A549 (cell line): ENCODE measurements around the gene COPA. TPM values are rescaled to one million over a fixed set of nuclear protein-coding genes. Genes with fewer than 3 reads are reported as not detected.

Source experiments
- ATAC-seq, 2 experiments: fragments of 200-7000 bp in 1 of 2; fragments of >200 bp in 1 of 2; cut with Nextera tagmentation in 1 of 2; cut with Tn5 transposase in 1 of 2; 3 replicates each; pipeline versions ENCODE4 v1.8.0 to v1.9.1; 2018 to 2020; ENCODE audit warnings: mild to moderate bottlenecking in 1 of 2, moderate library complexity in 1 of 2
- CTCF ChIA-PET: fragments of 300-600 bp; sonication (Branson Sonifier 250); formaldehyde crosslinking; extraction: SDS; loops from one replicate; lab custom pipeline; 2021; ENCODE audit warnings: antibody characterized with exemption, inconsistent platforms; lab: Yijun Ruan, JAX
- POLR2A ChIA-PET: fragments of 350-600 bp; formaldehyde crosslinking; extraction: SDS; loops from one replicate; lab custom pipeline; 2021; ENCODE audit warnings: antibody characterized with exemption, inconsistent platforms; lab: Yijun Ruan, JAX
- DNase-seq, 2 experiments: peaks; one replicate each; pipeline versions ENCODE4 v3.0.0 to v3.0.0-alpha.2; 2011 to 2016; ENCODE audit warnings: low read depth in 1 of 2, low spot score in 1 of 2
- FAIRE-seq: peaks from 2 replicates; lab custom pipeline; 2011; peaks lifted over from hg19 to GRCh38; lab: Jason Lieb, UNC
- H3K27ac ChIP-seq, 2 experiments: fragments of >200 bp; sonication (Bioruptor Twin); formaldehyde crosslinking; 3 replicates each; pipeline ENCODE4 v1.5.1; 2016 to 2017
- H3K4me1 ChIP-seq: fragments of >200 bp; sonication (Bioruptor Twin); formaldehyde crosslinking; 3 replicates; pipeline ENCODE4 v1.6.1; 2016
- H3K4me2 ChIP-seq: fragments of >200 bp; sonication (Bioruptor Twin); formaldehyde crosslinking; 3 replicates; pipeline ENCODE4 v1.6.1; 2016
- H3K4me3 ChIP-seq: fragments of >200 bp; sonication (Bioruptor Twin); formaldehyde crosslinking; 3 replicates; pipeline ENCODE4 v1.5.1; 2016
- H3K9me3 ChIP-seq: fragments of >200 bp; sonication (Bioruptor Twin); formaldehyde crosslinking; 3 replicates; pipeline ENCODE4 v1.6.1; 2016
- BCL3 ChIP-seq: fragments of >200 bp; sonication (Bioruptor Twin); formaldehyde crosslinking; IDR thresholded peaks from 3 replicates; pipeline ENCODE4 v1.6.1; 2016
- CEBPB ChIP-seq, 2 experiments: fragments of >200 bp in 1 of 2; sonication (Bioruptor Twin) in 1 of 2; formaldehyde crosslinking in 1 of 2; IDR thresholded peaks; 2 replicates each; pipeline ENCODE4 v1.6.1; 2012 to 2016
- CHD2 ChIP-seq: fragments of 150-350 bp; IDR thresholded peaks from 2 replicates; pipeline ENCODE4 v1.6.1; 2014; ENCODE audit warnings: low read length; ENCODE audit not compliant: partially characterized antibody
- EHF ChIP-seq: fragments of 250-450 bp; sonication (Bioruptor Pico); IDR thresholded peaks from 2 replicates; pipeline ENCODE4 v1.5.0; 2020; ENCODE audit warnings: mild to moderate bottlenecking
- EHMT2 ChIP-seq: fragments of 200-600 bp; sonication (generic); IDR thresholded peaks from 2 replicates; pipeline ENCODE4 v1.6.1; 2016; ENCODE audit warnings: antibody characterized with exemption, low read depth, mild to moderate bottlenecking, moderate library complexity
- FOSL2 ChIP-seq, 2 experiments: fragments of 450-650 bp in 1 of 2; fragments of >200 bp in 1 of 2; sonication (Bioruptor Twin) in 1 of 2; formaldehyde crosslinking; IDR thresholded peaks; 2 replicates each; pipeline versions ENCODE4 v1.5.0 to v1.6.1; 2016 to 2020; ENCODE audit warnings: mild to moderate bottlenecking in 1 of 2, moderate library complexity in 1 of 2
- HOXB13 ChIP-seq: fragments of 250-450 bp; sonication (Bioruptor Pico); IDR thresholded peaks from 2 replicates; pipeline ENCODE4 v1.5.0; 2020; ENCODE audit warnings: low read depth, mild to moderate bottlenecking, moderate library complexity
- HOXB5 ChIP-seq: fragments of 250-450 bp; sonication (Bioruptor Pico); IDR thresholded peaks from 2 replicates; pipeline ENCODE4 v1.5.0; 2020; ENCODE audit warnings: mild to moderate bottlenecking, moderate library complexity
- JUN ChIP-seq, 2 experiments: fragments of >200 bp; sonication (Bioruptor Twin); formaldehyde crosslinking; IDR thresholded peaks; 2 replicates in 1 of 2; 3 replicates in 1 of 2; pipeline ENCODE4 v1.6.1; 2016 to 2017
- KDM1A ChIP-seq: fragments of 200-600 bp; sonication (generic); IDR thresholded peaks from 2 replicates; pipeline ENCODE4 v1.6.1; 2016; ENCODE audit warnings: low read depth, mild to moderate bottlenecking
- KDM5A ChIP-seq: fragments of 200-600 bp; sonication (generic); IDR thresholded peaks from 2 replicates; pipeline ENCODE4 v1.6.1; 2016; ENCODE audit warnings: antibody characterized with exemption, mild to moderate bottlenecking
- MAZ ChIP-seq: fragments of 150-350 bp; IDR thresholded peaks from 2 replicates; pipeline ENCODE4 v1.6.1; 2014; ENCODE audit warnings: antibody characterized with exemption, low read depth, low read length, borderline replicate concordance
- MYC ChIP-seq: IDR thresholded peaks from 2 replicates; pipeline ENCODE4 v1.6.1; 2012; ENCODE audit warnings: mild to moderate bottlenecking, inconsistent platforms, low read length, improper control_type of control experiment, borderline replicate concordance
- NPAS2 ChIP-seq: fragments of 250-450 bp; sonication (Bioruptor Pico); IDR thresholded peaks from 2 replicates; pipeline ENCODE4 v1.8.0; 2022; ENCODE audit warnings: mild to moderate bottlenecking, moderate library complexity, borderline replicate concordance
- POLR2A ChIP-seq: IDR thresholded peaks from 2 replicates; pipeline ENCODE4 v1.6.1; 2012; ENCODE audit warnings: mild to moderate bottlenecking, low read length
- RARB ChIP-seq: fragments of 250-450 bp; sonication (Bioruptor Pico); IDR thresholded peaks from 2 replicates; pipeline ENCODE4 v1.8.0; 2021; ENCODE audit warnings: mild to moderate bottlenecking, moderate library complexity
- REST ChIP-seq: fragments of 200-600 bp; sonication (generic); IDR thresholded peaks from 2 replicates; pipeline ENCODE4 v1.6.1; 2016; ENCODE audit warnings: antibody characterized with exemption, mild to moderate bottlenecking, moderate library complexity
- RFX5 ChIP-seq: fragments of 450-650 bp; IDR thresholded peaks from 2 replicates; pipeline ENCODE4 v1.7.1; 2014; ENCODE audit warnings: antibody characterized with exemption, mild to moderate bottlenecking, moderate library complexity
- RNF2 ChIP-seq: fragments of 200-600 bp; sonication (generic); IDR thresholded peaks from 2 replicates; pipeline ENCODE4 v1.6.1; 2016; ENCODE audit warnings: low read depth, mild to moderate bottlenecking, antibody characterized with exemption, moderate library complexity, borderline replicate concordance
- SREBF2 ChIP-seq: fragments of 450-650 bp; IDR thresholded peaks from 2 replicates; pipeline ENCODE4 v1.6.1; 2014; ENCODE audit warnings: mild to moderate bottlenecking, moderate library complexity
- TFCP2L1 ChIP-seq: fragments of 250-450 bp; sonication (Bioruptor Pico); IDR thresholded peaks from 2 replicates; pipeline ENCODE4 v1.5.0; 2021; ENCODE audit warnings: mild to moderate bottlenecking
- ZNF302 ChIP-seq: fragments of 250-450 bp; sonication (Bioruptor Pico); IDR thresholded peaks from 2 replicates; pipeline ENCODE4 v1.9.0; 2021; ENCODE audit warnings: inconsistent platforms, mild to moderate bottlenecking, moderate library complexity
- ZSCAN20 ChIP-seq: fragments of 250-450 bp; sonication (Bioruptor Pico); IDR thresholded peaks from 2 replicates; pipeline ENCODE4 v1.8.0; 2022; ENCODE audit warnings: mild to moderate bottlenecking, moderate library complexity
- polyA plus RNA-seq, 4 experiments: library from polyadenylated mRNA; depleted of rRNA in 3 of 4; stranded (reverse); fragments of >200 nt; fragmentation: RNase III in 1 of 4; extraction: RNeasy Plus Mini Kit Qiagen cat#74134 plus additional on column Dnase treatment in 1 of 4; gene quantifications; 2 replicates in 3 of 4; 3 replicates in 1 of 4; pipeline ENCODE4 v1.2.3, GENCODE V29; 2011 to 2017
- TF ChIP-seq, protein P1 (sequence below): fragments of 150-350 bp; IDR thresholded peaks from 2 replicates; pipeline ENCODE4 v1.6.1; 2014; ENCODE audit warnings: low read depth, mild to moderate bottlenecking, low read length
- TF ChIP-seq, protein P2 (sequence below): IDR thresholded peaks from 2 replicates; pipeline ENCODE4 v1.6.1; 2012; ENCODE audit warnings: low read depth, borderline replicate concordance
- TF ChIP-seq, protein P3 (sequence below): fragments of >200 bp; sonication (Bioruptor Twin); formaldehyde crosslinking; IDR thresholded peaks from 3 replicates; pipeline ENCODE4 v1.5.1; 2016

Gene COPA
- polyA plus RNA-seq, 2 of the 4 experiments (the other 2 are of a cell fraction), result 83.5 to 149 TPM

GRCh38 chr1:160309571-160309970, 33.5 kb downstream of the COPA start (continued):
- TF ChIP-seq REST (no peak), FOSL2 (IDR thresholded peaks at IDR 0.05) (no peak), FOSL2 (CRISPR knock-in tag; IDR thresholded peaks at IDR 0.05) (no peak), RFX5 (no peak), MYC (no peak), JUN (IDR thresholded peaks at IDR 0.05) (no peak), KDM5A (no peak), HOXB13 (CRISPR knock-in tag) (no peak), MAZ (no peak), POLR2A (no peak), CHD2 (no peak), BCL3 (no peak), HOXB5 (no peak)
- TF ChIP-seq, protein P1, sequence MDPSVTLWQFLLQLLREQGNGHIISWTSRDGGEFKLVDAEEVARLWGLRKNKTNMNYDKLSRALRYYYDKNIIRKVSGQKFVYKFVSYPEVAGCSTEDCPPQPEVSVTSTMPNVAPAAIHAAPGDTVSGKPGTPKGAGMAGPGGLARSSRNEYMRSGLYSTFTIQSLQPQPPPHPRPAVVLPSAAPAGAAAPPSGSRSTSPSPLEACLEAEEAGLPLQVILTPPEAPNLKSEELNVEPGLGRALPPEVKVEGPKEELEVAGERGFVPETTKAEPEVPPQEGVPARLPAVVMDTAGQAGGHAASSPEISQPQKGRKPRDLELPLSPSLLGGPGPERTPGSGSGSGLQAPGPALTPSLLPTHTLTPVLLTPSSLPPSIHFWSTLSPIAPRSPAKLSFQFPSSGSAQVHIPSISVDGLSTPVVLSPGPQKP, result no peak

DNA sequence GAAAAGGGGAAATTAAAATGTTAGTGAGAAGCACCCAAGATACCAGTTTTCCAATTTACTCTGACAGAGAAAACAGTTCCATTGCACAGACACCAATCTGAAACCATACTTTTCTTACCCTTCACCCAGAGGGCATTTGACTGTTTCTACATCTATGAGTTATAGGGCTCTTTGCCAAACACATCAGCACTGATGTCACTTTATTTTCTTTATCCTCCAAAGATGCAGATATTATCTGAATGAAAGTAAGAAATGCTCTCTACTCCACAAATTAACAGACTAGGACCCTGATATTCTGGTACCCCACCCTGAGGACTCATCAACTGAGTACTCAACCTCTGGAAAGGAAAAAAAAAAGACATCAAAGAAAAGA, 33.9 kb downstream of the COPA start:
- Histone ChIP-seq H3K4me2 (no peak overlapping the region), H3K4me1 (no peaks in the 10 kb centered on the region), H3K9me3 (no peaks in the 10 kb centered on the region), H3K4me3 (no peak overlapping the region), H3K27ac (no peak overlapping the region)
- no peak for FAIRE-seq
- DNase-seq, result no peak
- TF ChIP-seq MYC (no peak), RARB (CRISPR knock-in tag) (no peak), ZNF302 (CRISPR knock-in tag) (no peak), KDM5A (no peak), SREBF2 (no peak), RFX5 (no peak), RNF2 (no peak), CEBPB (IDR thresholded peaks at IDR 0.05) (no peak), EHMT2 (no peak), EHF (no peak), NPAS2 (CRISPR knock-in tag) (no peak), ZSCAN20 (no peak), KDM1A (no peak), TFCP2L1 (CRISPR knock-in tag) (no peak), MAZ (no peak), POLR2A (no peak)
- TF ChIP-seq, protein P1, result no peak
- TF ChIP-seq, protein P2, sequence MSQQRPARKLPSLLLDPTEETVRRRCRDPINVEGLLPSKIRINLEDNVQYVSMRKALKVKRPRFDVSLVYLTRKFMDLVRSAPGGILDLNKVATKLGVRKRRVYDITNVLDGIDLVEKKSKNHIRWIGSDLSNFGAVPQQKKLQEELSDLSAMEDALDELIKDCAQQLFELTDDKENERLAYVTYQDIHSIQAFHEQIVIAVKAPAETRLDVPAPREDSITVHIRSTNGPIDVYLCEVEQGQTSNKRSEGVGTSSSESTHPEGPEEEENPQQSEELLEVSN, result no peak
- TF ChIP-seq, protein P3, sequence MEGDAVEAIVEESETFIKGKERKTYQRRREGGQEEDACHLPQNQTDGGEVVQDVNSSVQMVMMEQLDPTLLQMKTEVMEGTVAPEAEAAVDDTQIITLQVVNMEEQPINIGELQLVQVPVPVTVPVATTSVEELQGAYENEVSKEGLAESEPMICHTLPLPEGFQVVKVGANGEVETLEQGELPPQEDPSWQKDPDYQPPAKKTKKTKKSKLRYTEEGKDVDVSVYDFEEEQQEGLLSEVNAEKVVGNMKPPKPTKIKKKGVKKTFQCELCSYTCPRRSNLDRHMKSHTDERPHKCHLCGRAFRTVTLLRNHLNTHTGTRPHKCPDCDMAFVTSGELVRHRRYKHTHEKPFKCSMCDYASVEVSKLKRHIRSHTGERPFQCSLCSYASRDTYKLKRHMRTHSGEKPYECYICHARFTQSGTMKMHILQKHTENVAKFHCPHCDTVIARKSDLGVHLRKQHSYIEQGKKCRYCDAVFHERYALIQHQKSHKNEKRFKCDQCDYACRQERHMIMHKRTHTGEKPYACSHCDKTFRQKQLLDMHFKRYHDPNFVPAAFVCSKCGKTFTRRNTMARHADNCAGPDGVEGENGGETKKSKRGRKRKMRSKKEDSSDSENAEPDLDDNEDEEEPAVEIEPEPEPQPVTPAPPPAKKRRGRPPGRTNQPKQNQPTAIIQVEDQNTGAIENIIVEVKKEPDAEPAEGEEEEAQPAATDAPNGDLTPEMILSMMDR, result no peak
- POLR2A ChIA-PET, result no interaction called here
- ATAC-seq, result no peak
- CTCF ChIA-PET, result interaction anchor here (1.4 to 9.4 kb wide), 2 partner anchors 15 to 18 kb away, joined by 4 to 83 read pairs; no protein-coding TSS in a partner anchor
